K562 (cell line): ENCODE results near the gene OCA2. TPM values are rescaled to one million over a fixed set of nuclear protein-coding genes. Genes with fewer than 3 reads are reported as not detected.

Experiments used
- ATAC-seq: fragments of 200-7000 bp; cut with Tn5 transposase; 3 replicates; pipeline ENCODE4 v1.9.1; 2020; ENCODE audit warnings: moderate library complexity
- BruUV-seq: library from RNA; stranded (reverse); fragments of 400-500 nt; replicated peaks from 2 replicates; lab custom pipeline; 2021; lab: Mats Ljungman, UMichigan
- CTCF ChIA-PET: fragments of 300-600 bp; formaldehyde crosslinking; extraction: SDS; loops from one replicate; lab custom pipeline; 2021; ENCODE audit warnings: low intra/inter-chr PET ratio; lab: Yijun Ruan, JAX
- POLR2A ChIA-PET: fragments of 300-600, 350-650 bp; sonication (Branson Sonifier 250); formaldehyde crosslinking; extraction: SDS; loops from one replicate; lab custom pipeline; 2021; ENCODE audit warnings: antibody characterized with exemption, inconsistent platforms; lab: Yijun Ruan, JAX
- DNase-seq, 4 experiments: peaks; one replicate each; pipeline versions ENCODE4 v3.0.0 to v3.0.0-alpha.2; 2011 to 2018; ENCODE audit warnings: low spot score in 3 of 4, mixed read lengths in 3 of 4; ENCODE audit errors: extremely low read depth in 1 of 4
- FAIRE-seq: peaks from 2 replicates; lab custom pipeline; 2011; peaks lifted over from hg19 to GRCh38; lab: Jason Lieb, UNC
- H2AFZ ChIP-seq: 2 replicates; pipeline ENCODE4 v1.6.0; 2011; ENCODE audit warnings: low read depth, low read length, control low read depth, inconsistent platforms
- H3K27ac ChIP-seq: fragments of 200-600 bp; 3 replicates; pipeline ENCODE4 v1.8.0; 2011; ENCODE audit warnings: low read depth, mild to moderate bottlenecking, control low read depth, inconsistent platforms, low read length, moderate library complexity, mixed read lengths; ENCODE audit errors: extremely low read depth
- H3K27me3 ChIP-seq, 2 experiments: fragments of 300-600 bp in 1 of 2; 2 replicates in 1 of 2; 3 replicates in 1 of 2; pipeline versions ENCODE4 v1.6.0 to v1.8.0; 2011; ENCODE audit warnings: inconsistent platforms in 2 of 2, low read length in 2 of 2, mild to moderate bottlenecking in 1 of 2, mixed read lengths in 1 of 2, moderate library complexity in 1 of 2; ENCODE audit not compliant: control insufficient read depth in 2 of 2, insufficient read depth in 2 of 2
- H3K36me3 ChIP-seq: fragments of 300-600 bp; 3 replicates; pipeline ENCODE4 v1.8.0; 2011; ENCODE audit warnings: mild to moderate bottlenecking, low read length, inconsistent platforms; ENCODE audit not compliant: control insufficient read depth, insufficient read depth
- H3K4me1 ChIP-seq, 2 experiments: fragments of 200-600 bp in 1 of 2; replicated peaks in 1 of 2; 2 replicates in 1 of 2; 3 replicates in 1 of 2; pipeline versions ENCODE4 v1.5.1 to v1.8.0; 2011; ENCODE audit warnings: inconsistent platforms in 2 of 2, low read length in 2 of 2, mild to moderate bottlenecking in 1 of 2, mixed read lengths in 1 of 2, moderate library complexity in 1 of 2; ENCODE audit not compliant: control insufficient read depth in 2 of 2, insufficient read depth in 2 of 2
- H3K4me2 ChIP-seq: 2 replicates; pipeline ENCODE4 v1.6.1; 2011; ENCODE audit warnings: low read length, control low read depth, inconsistent platforms, mixed read lengths; ENCODE audit not compliant: insufficient read depth
- H3K4me3 ChIP-seq: fragments of 200-600 bp; sonication (generic), shearing (Covaris generic); 2 replicates; pipeline ENCODE4 v1.5.1; 2016; ENCODE audit warnings: control low read depth, inconsistent platforms
- H3K79me2 ChIP-seq: fragments of 200-600 bp; 3 replicates; pipeline ENCODE4 v1.8.0; 2011; ENCODE audit warnings: low read length, inconsistent platforms; ENCODE audit not compliant: control insufficient read depth, insufficient read depth
- H3K9ac ChIP-seq, 2 experiments: 2 replicates each; pipeline versions ENCODE4 v1.6.0 to v1.6.1; 2011; ENCODE audit warnings: low read depth in 2 of 2, low read length in 2 of 2, control low read depth in 1 of 2, inconsistent platforms in 1 of 2, mild to moderate bottlenecking in 1 of 2, mixed read lengths in 1 of 2; ENCODE audit not compliant: insufficient read depth in 1 of 2
- H3K9me1 ChIP-seq: one replicate; pipeline ENCODE4 v1.6.0; 2011; ENCODE audit warnings: inconsistent platforms, mild to moderate bottlenecking, low read length, moderate library complexity; ENCODE audit not compliant: control insufficient read depth, insufficient read depth
- H3K9me3 ChIP-seq: replicated peaks from 2 replicates; pipeline ENCODE4 v1.5.1; 2011; ENCODE audit warnings: low read depth, low read length, inconsistent platforms; ENCODE audit not compliant: control insufficient read depth, insufficient read depth
- H4K20me1 ChIP-seq: replicated peaks from 2 replicates; pipeline ENCODE4 v1.6.1; 2011; ENCODE audit warnings: low read length, inconsistent platforms, mixed read lengths; ENCODE audit not compliant: control insufficient read depth, insufficient read depth
- ARHGAP35 ChIP-seq: fragments of 450-650 bp; IDR thresholded peaks from 2 replicates; pipeline ENCODE4 v1.6.1; 2018; ENCODE audit not compliant: partially characterized antibody
- BCLAF1 ChIP-seq, 2 experiments: fragments of 450-650 bp in 1 of 2; IDR thresholded peaks; 2 replicates each; pipeline ENCODE4 v1.6.1; 2011 to 2017; ENCODE audit warnings: low read depth in 2 of 2, antibody characterized with exemption in 1 of 2, borderline replicate concordance in 1 of 2, low read length in 1 of 2, mild to moderate bottlenecking in 1 of 2, mixed read lengths in 1 of 2; ENCODE audit not compliant: control insufficient read depth in 1 of 2
- DIDO1 ChIP-seq: fragments of 450-650 bp; IDR thresholded peaks from 2 replicates; pipeline ENCODE4 v1.6.1; 2016; ENCODE audit warnings: low read depth, missing biosample characterization, missing genetic modification characterization
- HMGXB4 ChIP-seq: sonication (generic); formaldehyde crosslinking; IDR thresholded peaks from 2 replicates; pipeline ENCODE4 v1.8.1; 2023; ENCODE audit warnings: mild to moderate bottlenecking, missing genetic modification reagents
- MED1 ChIP-seq: sonication (generic); formaldehyde crosslinking; IDR thresholded peaks from 2 replicates; pipeline ENCODE4 v1.8.1; 2023; ENCODE audit warnings: missing genetic modification reagents, borderline replicate concordance
- NCOA4 ChIP-seq: fragments of 450-650 bp; IDR thresholded peaks from 2 replicates; pipeline ENCODE4 v1.6.1; 2018; ENCODE audit warnings: mild to moderate bottlenecking; ENCODE audit not compliant: partially characterized antibody
- PTRF ChIP-seq: fragments of 450-650 bp; IDR thresholded peaks from 2 replicates; pipeline ENCODE4 v1.6.1; 2016; ENCODE audit warnings: mild to moderate bottlenecking, missing genetic modification characterization, missing compliant biosample characterization
- SRSF1 ChIP-seq: fragments of 200-400 bp; formaldehyde crosslinking; IDR thresholded peaks from 2 replicates; pipeline ENCODE4 v1.6.1; 2017; ENCODE audit warnings: mild to moderate bottlenecking, low read depth, low read length, moderate library complexity
- TOE1 ChIP-seq, 2 experiments: fragments of 450-650 bp in 1 of 2; sonication (generic) in 1 of 2; formaldehyde crosslinking in 1 of 2; IDR thresholded peaks; 2 replicates each; pipeline versions ENCODE4 v1.7.1 to v1.8.0; 2016 to 2022; ENCODE audit warnings: borderline replicate concordance in 2 of 2, mild to moderate bottlenecking in 2 of 2, antibody characterized with exemption in 1 of 2, inconsistent platforms in 1 of 2, low read depth in 1 of 2, missing genetic modification reagents in 1 of 2, moderate library complexity in 1 of 2
- ZNF408 ChIP-seq: fragments of 250-450 bp; sonication (Bioruptor Pico); IDR thresholded peaks from 2 replicates; pipeline ENCODE4 v1.4.0; 2020; ENCODE audit warnings: low read depth, mild to moderate bottlenecking, moderate library complexity
- ZSCAN29 ChIP-seq: fragments of 450-650 bp; IDR thresholded peaks from 2 replicates; pipeline ENCODE4 v1.6.1; 2017
- WGBS: fragments of 100-300 bp; shearing (Covaris generic); methylation state at CpG from one replicate; pipeline ENCODE4 v1.1.6; 2016; ENCODE audit warnings: low coverage, mixed read lengths; ENCODE audit not compliant: insufficient coverage; ENCODE audit errors: missing lambda C conversion rate; 5-methylcytosine and 5-hydroxymethylcytosine counted together
- in situ Hi-C: fragments of 300-500 bp; cut with MboI; formaldehyde crosslinking; loops from 4 replicates; pipeline ENCODE4 v1.15.0; 2018; ENCODE audit warnings: inconsistent platforms, mixed read lengths
- intact Hi-C: fragments of 100-400 bp; cut with micrococcal nuclease; formaldehyde crosslinking; loops from 2 replicates; pipeline ENCODE4 v1.14.2; 2022
- polyA plus RNA-seq, 8 experiments: library from polyadenylated mRNA; depleted of rRNA in 4 of 8; stranded (reverse) in 5 of 8; unstranded in 3 of 8; fragments of >200 nt; fragmentation: Nextera tagmentation in 2 of 8; fragmentation: Illumina TruSeq in 1 of 8; extraction: Ambion mirVana in 2 of 8; extraction: Trizol in 1 of 8; gene quantifications; 2 replicates each; pipeline versions ENCODE4 v1.2.1 to v1.2.3, GENCODE V29; 2011 to 2014; ENCODE audit warnings: inconsistent platforms in 1 of 8, missing spikeins in 1 of 8
- total RNA-seq, 7 experiments: library from RNA; depleted of rRNA in 6 of 7; stranded (reverse); fragments of >200 nt in 6 of 7; fragmentation: Illumina TruSeq in 2 of 7; extraction: Trizol in 2 of 7; gene quantifications; 2 replicates each; pipeline versions ENCODE4 v1.2.1 to v1.2.3, GENCODE V29; 2011 to 2021; ENCODE audit warnings: low replicate concordance in 1 of 7

The OCA2 gene
- total and polyA plus RNA-seq, 9 of the 15 experiments (the other 6 are each of a cell fraction or from before 2014, with no cell fraction given) = 0.07 to 0.59 (median 0.17) TPM; not detected in 1

GRCh38 chr15:27965546-27965945 is 133.6 kb downstream of the OCA2 start:
- 3% methylated on average over 6 of the region's 6 CpGs for WGBS
- BruUV-seq = no TSS peak
- POLR2A ChIA-PET = no interaction called here
- Histone ChIP-seq H4K20me1 (no peaks in the 10 kb centered on the region), H3K4me3 (no peak overlapping the region), H3K27me3 (peaks cover 2 to 14% of the 10 kb centered on the region in 2 experiments; a peak in 3 of 5 replicates), H3K79me2 (no peaks in the 10 kb centered on the region), H3K4me1 (peaks cover 0 to 2% of the 10 kb centered on the region in 2 experiments; a peak in 2 of 5 replicates), H3K4me2 (no peak overlapping the region), H3K36me3 (no peaks in the 10 kb centered on the region), H2AFZ (no peak overlapping the region), H3K9me3 (no peaks in the 10 kb centered on the region), H3K9ac (no peak overlapping the region), H3K27ac (no peak overlapping the region), H3K9me1 (no peaks in the 10 kb centered on the region)
- TF ChIP-seq ZSCAN29 (no peak), SRSF1 (no peak), BCLAF1 (IDR thresholded peaks at IDR 0.05; ENCODE audit: borderline replicate concordance in 1 of 2, control insufficient read depth in 1 of 2, low read depth in 2 of 2, low read length in 1 of 2) (no peak), NCOA4 (no peak), ARHGAP35 (no peak), TOE1 (IDR thresholded peaks at IDR 0.05; ENCODE audit: borderline replicate concordance) (no peak), TOE1 (CRISPR knock-in tag; IDR thresholded peaks at IDR 0.05; ENCODE audit: borderline replicate concordance, low read depth) (no peak), HMGXB4 (CRISPR knock-in tag) (no peak), PTRF (no peak), ZNF408 (CRISPR knock-in tag) (no peak), DIDO1 (tag) (no peak), MED1 (CRISPR knock-in tag) (no peak)
- DNase-seq (no peak), ATAC-seq (no peak), FAIRE-seq (no peak)
- intact Hi-C loops = no loop called here
- CTCF ChIA-PET = interaction anchor here (0.5 kb wide), 1 partner anchor 56 kb away, joined by 3 read pairs; no protein-coding TSS in a partner anchor
- in situ Hi-C loops = no loop called here
